NCI-H226 (cell line): ENCODE results near the gene ERFE.
A peak's percentile ranks its signal among the peaks of the same experiment; 100 is the strongest.

Source experiments
- DNase-seq: peaks from one replicate; pipeline ENCODE4 v3.0.0-alpha.2; 2015

The ERFE gene

DNA sequence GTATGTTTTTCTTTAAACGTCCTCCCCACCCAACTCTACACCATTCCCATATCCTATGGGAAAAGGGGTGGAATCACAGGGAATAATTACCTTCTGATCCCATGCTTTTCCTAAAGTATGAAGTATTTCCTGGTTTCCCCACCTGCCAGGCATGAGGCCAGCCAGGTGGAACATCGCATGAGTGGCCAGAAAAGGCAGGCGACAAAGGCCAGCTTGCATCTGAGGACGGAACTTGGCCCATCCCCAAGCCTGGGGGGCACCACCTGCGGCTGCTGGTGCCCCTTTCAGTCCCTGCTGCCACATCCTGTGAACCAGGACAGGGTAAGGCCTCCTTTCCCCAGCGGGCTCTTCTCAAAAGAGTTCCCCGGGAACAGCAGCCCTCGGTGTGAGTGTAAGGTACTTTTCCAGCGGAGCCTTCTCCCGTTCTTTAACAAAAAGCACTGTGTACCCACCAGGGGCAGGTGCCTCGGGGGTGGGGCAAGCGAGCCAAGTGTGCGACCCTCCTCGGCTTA, 1.2 kb upstream of the ERFE start:
- no peak for DNase-seq

DNA sequence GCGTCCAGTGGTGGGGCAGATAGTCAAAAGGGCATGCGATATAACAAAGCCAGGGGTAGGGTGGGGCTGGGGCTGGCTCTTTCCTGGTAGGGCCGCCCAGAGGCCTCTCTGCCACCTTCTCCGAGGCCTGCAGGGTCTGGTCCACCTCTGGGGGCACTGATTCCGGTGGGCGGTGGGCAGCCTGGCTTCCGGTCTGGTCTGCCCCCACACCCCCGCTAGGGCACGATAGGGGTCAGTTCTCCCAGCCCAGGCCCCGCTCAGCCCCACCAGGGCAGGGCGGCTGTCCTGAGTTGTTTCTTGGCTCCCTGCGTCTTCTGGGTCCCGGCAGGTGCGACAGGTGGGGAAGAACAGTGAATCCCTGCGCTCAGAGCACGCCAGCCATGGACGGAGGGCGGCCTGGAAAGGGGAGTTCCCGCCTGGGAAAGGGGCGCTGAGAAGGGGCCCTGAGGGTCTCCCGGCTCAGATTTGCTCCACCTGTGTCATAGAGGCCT, 707 bp upstream of the ERFE start:
- no peak for DNase-seq

DNA sequence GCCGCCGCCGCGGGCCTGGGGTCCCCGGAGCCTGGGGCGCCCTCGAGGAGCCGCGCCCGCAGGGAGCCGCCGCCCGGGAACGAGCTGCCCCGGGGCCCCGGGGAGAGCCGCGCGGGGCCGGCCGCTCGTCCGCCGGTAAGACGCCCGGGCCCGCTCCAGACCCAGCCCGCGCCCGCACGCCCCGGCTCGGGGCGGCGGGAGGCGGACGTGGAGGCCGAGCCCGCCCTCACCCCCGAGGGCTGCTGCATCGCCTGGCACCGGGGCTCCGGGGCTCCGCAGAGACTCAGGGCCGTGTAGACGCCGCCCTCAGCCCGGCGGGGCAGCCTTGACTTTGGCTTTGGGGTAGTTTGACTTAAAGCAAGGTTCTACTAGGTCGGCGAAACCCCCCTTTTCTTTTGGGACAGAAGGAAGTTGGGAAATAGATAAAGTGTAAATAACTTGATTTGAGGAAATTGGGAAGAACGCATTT, 335 bp downstream of the ERFE start:
- no peak for DNase-seq

DNA sequence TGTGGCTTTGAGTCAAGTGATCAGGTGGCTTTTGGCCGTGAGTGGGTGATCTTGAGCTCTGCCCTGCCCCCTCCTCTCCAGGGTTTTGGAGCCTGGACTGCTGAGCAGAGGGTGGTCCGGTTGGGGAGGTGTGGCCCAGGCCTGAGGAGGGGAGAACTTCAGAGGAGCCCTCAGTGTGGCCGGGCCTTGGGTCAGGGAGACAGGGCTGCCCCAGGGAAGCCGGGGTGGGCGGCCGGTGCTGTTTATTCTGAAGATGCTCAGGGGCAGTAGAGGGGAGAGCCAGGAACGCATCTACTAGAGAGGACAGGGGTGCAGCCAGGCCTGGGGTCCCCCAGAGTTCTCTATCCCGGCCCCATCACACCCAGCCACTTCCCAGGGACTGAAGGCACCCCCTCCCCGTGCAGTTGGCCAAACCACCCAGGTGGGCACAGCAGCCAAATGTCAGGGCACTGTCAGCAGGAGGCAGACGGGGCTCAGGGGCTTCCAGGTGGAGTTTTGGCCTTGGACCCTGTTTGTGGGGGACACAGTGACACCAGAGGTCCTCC, 963 bp downstream of the ERFE start:
- DNase-seq = no peak

DNA sequence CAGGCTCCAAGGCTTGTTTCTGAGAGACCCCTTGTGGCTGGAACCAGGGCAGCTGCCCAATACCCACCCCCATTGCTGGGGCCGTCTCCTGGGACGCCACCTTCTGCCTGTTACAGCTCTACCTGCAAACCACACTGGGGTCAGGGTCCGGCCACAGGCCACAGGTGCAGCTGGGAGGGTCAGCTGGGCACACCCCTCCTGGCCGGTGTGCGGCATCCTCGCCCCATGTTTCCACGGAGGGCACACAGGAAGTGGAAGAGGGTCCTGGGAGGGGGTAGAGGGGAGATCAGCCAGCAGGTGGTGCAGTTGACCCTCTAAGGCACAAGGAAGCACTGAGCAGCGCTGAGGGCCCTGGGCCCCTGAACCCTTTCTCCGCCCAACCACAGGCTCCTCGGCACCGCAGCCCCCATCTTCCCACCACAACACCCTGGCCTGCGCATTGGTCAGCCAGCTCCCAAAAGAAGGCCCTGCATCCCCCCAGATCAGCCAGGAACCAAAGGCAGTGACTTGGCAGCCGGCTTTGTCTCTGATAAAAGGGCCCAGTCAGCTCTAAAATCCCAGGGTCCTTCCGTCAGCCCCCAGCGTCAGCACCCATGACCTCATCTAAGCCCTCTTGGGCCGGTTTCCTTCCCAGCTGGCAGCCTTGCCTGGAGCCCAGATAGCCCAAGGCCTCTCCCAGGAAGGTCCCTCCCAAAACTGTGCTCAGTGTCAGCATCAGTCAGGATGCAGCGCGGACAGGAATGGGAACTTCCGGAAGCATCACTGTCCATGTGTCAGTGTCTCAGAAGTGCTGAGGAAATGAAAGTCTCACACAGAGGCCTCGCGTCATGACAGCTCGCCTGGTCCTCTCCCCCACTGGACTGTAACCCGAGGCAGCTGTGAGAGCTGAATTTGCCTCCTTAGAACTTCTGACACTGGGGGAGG, 1.7 kb downstream of the ERFE start:
- DNase-seq = no peak

DNA sequence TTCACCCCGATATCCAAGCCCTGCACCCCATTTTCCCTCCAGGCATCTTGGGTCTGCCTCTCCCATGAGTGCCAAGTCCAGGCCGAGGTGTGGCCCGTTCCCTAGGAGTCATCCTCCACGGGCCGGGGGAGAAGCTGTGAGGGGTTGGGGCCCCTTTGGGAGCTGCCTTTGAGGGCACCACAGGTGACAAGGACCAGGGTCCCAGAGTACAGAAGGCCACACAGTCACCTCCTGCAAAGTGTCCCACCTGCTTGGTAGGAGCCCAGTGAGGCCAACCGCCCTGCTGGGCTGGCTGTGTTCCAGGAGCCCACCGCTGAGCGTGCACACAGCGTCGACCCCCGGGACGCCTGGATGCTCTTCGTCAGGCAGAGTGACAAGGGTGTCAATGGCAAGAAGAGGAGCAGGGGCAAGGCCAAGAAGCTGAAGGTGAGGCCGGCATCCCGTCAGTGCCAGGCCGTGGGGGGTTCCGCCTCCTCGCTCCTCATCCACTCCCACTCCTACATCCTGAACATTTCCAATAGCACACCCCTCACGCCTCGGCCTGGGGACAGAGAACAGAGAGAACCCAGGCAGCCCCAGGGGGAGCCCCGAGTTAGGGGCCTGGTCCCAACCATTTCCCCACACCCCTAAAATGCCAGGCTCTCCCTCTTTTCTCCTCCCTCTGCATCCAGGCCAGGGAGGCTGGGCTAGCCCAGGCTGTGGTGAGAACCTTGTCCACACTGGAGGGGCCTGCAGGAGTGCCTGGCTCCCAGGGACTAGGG, 2.7 kb downstream of the ERFE start:
- DNase-seq = no peak

DNA sequence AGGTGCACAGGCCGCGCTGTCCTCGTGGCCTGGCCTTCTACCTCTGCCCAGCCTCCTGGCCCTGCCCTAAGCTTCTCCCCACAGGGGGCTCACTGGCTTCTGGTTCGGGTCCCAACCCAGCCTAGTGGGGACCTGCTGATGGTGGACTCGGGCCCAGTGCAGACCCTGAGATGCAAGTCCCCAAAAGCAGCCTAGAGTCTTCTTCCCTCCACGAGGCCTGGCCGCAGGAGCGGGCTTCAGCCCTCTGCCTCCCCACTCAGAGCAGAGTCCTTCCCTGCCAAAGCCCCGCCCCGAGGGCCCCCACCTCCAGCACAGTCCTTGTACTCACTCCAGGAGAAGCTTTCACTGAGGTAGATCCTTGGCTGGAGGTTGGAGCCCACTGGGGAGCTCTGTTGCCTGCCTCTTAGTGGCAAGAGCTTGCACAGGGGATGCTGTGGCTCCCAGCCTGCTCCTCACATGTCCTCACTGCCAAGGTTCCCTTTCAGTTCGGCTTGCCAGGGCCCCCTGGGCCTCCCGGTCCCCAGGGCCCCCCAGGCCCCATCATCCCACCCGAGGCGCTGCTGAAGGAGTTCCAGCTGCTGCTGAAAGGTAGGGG, 3.6 kb downstream of the ERFE start:
- no peak for DNase-seq

DNA sequence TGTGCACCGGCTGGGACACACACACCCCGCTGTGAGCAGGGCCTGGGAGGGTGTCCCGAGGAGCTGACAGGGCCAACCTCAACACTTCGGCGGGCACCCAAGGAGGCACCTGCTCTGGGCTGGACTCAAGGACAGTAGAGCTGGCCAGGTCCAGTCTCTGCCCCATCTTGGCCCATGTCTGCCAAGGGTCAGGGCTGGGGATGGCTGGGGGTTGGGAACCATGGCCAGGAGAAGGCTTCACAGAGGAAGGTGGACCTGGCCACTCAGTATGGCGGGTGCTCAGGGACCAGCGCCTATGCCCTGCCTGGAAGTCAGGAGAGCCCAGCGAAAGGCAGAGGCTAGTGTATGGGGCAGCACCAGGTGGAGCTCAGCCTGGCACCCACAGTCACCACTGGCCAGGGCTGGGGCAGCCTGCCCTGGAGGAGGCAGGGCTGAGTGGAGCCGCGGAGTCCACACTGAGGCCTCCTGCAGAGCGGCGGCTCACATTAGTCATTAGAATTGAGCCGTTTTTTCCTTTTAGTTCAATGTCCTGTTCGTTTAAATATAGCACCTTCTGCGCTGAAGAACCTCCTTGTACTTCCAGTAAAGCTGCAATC, 4.2 kb downstream of the ERFE start:
- DNase-seq = no peak

DNA sequence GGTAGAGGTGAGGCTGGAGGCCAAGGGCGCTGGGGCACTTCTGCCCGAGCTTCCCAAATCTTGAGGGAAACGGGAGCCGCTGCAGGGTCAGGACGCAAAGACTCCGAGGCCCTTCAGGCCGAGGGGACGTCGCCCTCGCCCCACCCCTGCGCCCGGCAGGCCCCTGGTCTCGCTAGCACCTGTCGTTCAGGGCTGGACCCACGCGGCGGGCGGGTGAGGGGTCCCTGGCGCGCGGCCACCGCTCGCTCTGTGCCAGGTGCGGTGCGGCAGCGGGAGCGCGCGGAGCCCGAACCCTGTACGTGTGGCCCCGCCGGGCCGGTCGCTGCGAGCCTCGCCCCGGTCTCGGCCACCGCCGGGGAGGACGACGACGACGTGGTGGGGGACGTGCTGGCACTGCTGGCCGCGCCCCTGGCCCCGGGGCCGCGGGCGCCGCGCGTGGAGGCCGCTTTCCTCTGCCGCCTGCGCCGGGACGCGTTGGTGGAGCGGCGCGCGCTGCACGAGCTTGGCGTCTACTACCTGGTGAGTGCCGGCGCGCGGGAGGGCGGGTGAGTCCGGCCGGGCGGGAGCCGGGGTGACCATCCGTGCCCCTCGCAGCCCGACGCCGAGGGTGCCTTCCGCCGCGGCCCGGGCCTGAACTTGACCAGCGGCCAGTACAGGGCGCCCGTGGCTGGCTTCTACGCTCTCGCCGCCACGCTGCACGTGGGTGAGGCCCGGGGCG, 4.9 kb downstream of the ERFE start:
- no peak for DNase-seq

DNA sequence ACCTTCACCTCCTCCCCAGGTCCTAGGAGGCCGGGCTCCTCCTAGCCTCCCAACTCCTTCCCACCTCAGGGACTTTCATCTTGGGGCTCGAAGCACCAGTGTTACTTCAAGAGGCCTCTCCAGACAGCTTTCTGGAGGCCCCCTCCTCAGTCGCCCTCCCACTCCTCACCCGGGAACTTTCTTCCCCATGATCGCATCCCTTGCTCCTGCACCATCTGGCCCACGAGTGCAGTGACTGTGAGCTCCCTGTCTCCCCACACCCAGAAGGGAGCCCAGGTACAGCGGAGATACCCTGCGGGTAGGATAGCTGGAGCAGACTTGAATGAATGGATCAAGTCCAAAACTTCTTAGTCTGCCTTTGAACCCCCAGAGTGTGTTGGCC, 6.1 kb downstream of the ERFE start:
- DNase-seq = no peak

DNA sequence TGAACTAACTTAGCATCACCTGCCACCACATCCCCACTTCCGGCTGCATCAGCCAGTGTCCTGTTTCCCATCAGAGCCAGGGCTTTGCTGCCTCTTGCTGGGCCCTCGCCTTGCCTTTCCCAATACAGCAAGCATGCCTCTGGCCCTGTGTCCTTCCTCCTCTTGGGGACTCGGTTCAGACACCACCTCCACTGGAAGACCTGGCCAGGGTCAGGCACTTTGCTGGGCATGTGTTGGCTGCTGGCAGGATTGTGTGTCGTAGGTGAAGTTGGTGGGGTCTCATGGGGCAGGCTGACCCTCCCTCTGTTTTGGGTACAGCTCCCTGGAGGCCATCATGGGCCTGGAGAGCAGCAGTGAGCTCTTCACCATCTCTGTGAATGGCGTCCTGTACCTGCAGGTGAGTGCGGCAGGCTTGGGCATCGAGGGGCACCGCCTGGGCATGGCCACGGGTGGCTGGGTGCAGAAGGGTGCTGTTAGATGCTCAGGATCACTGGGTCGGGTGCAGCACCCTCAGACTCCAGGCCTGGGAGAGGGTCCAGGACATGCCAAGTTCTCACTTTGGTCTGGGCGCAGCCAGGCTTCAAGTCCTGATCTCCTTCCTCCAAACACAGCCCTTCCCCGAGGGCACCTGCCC, 6.6 kb downstream of the ERFE start:
- no peak for DNase-seq

DNA sequence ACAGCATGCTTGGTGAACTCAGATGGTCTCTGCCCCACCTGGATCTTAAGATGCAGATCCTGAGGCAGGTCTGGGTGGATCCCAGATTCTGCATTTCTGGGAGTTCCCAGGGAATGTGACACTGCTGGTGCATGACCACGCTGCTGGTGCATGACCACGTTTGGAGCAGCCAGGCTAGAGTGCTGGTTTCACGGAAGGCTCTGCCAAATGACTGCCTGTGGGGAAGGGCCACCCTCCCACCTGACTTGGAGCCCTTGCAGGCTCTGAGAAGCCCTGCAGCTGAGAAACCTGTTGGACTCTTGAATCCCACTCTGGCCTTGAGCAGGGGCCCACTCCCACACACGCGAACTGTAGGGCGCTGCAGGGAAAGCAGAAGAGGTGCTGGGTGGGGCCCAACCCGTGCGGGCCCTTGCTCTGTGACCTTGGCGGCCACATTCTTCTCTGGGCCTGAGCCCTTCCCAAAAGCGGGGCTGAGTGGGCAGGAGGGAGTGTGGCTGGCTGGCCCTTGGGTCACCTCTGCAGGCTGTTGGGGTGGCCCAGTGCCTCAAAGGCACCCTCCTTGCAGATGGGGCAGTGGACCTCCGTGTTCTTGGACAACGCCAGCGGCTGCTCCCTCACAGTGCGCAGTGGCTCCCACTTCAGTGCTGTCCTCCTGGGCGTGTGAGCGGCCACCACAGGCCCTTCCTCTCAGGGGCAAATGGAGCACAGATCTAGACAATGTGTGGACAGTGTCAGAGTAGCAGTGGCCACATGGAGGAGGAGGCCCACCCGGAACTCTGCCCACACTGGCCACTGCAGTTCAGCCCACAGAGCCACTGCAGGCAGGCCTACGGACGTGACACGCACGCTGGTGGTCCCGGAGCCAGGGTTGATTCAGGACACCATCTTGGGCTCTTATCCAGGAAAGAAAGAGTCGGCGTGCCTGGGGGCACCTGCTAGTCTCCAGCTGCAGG, 7.9 kb downstream of the ERFE start:
- no peak for DNase-seq

DNA sequence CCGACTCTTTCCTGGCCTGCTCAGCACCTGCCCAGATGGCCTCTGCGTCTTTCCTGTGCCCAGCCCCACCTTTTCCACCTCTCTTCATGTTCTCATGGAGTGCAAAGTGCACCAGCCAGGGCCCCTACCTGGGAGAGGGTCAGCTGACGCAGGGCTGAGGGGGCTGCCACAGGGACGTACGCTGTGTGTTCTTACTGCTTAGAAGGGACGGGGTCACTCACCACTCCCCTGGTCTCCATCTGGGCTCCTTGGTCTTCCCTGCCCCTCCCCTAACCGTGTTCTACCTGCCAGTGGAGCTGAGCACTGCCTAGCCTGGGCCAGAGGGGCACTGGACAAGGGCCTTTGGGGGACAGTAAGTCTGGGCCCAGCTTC, 8.6 kb downstream of the ERFE start:
- DNase-seq = no peak

DNA sequence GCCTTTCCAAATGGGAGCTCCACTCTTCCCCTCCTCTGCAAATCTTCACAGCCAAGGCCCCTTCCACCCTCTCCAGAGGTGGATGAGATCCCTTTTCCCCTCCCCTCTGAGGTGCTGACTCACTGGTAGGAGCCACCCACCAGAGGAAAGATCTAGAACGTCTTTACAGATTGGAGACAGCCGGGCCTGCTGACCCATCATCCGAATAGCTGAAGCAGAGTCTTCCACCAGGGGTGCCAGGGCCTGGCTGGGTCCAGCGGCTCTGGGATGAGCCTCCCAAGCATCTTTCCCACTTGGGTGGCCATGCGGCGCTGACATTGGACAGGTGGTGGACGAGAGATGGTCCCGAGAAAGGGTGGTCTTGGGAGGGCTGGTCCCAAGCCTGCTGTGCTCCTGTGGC, 9.0 kb downstream of the ERFE start:
- no peak for DNase-seq

DNA sequence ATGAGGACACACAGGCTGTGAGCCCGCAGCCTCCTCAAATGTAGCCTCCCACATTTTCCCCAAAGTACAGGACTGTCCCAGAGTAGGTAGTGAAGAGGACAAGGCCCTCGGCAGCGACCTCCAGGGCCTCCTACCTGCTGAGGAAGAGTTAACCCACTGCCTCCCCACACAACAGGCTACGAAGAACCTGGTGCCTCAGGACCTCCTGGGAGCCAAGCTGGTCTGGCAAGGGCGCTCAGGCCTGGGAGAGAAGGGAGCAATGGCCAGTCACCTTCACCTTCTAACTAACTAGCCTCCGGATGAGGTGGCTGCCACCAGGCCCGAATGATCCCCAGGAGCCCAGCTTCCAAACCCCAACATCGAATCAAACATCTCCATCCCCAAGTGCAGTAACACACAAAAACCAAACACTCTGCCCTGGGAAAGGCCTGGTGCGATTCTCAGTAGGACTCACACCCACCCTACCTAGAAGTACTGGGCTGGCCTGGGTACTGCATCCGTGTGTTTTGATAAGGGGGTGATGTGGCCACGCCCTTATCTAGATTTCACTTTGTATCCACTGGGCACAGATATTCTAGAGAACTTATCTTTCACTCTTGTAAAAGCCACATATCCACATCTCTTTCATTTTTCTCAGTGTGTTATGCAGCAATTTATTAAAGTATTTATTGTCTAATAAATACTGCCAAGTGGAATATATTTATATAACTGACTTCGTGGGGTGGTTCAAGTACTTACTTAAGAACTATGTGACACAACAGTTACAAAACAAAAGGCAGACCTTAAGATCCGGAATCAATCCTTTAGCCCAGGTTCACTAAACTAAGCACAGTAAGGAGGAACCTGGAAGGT, 9.7 kb downstream of the ERFE start:
- no peak for DNase-seq

DNA sequence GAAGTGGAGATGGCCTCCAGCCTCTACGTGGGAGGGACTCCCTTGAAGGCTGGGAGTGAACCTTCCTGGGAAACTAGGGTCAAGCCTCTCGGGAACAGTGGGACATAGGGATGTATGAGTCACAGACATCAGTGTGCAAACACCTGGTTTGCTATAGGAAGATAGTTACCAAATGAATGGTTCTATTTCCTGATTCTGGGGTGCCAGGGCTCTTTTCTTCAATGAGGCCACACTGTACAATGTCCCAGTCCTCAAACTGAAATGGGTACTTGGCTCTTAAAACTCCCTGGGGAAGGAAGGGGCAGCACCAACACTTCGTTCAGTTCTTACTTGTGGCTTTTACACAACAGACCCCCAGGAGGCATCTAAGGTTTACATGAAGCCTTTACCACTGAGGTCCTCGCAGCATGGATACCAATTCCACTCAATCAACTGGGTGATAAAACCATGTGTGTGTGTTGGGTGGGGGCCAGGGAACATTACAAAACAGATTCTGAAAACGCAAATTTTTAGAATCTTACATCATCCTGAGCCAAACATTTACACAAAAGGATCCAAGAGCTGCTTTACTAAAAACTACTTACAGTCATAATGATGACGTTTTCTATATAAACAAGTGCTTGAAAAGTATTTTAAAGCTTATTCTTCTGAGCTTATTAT, 10.4 kb downstream of the ERFE start:
- DNase-seq = peak; percentile 79

DNA sequence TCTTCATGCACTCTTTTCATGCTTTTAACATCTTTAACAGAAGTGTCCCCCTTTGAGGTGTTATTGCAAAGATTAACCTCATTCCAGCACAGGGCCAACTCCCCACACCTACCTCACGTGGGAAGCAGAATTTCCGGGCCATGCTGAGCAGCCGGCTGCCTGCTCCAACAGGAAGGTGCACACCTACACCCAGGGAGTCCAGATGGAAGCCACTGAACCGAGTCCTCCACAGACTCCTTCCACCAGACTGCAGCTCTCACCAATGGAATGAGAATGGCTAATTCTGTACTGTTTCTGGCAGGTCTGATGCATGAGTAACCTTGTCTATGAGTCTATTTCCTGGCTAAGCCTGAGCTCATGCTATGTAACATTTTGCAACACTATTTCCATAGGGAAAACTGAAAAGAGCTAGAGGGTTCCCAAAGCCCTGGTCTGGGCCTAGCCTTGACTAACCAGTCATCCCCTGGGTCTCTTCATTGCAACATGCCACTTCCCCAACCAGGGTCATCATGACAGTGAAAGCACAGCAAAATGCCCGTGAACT, 11.0 kb downstream of the ERFE start:
- DNase-seq = peak; percentile 94

DNA sequence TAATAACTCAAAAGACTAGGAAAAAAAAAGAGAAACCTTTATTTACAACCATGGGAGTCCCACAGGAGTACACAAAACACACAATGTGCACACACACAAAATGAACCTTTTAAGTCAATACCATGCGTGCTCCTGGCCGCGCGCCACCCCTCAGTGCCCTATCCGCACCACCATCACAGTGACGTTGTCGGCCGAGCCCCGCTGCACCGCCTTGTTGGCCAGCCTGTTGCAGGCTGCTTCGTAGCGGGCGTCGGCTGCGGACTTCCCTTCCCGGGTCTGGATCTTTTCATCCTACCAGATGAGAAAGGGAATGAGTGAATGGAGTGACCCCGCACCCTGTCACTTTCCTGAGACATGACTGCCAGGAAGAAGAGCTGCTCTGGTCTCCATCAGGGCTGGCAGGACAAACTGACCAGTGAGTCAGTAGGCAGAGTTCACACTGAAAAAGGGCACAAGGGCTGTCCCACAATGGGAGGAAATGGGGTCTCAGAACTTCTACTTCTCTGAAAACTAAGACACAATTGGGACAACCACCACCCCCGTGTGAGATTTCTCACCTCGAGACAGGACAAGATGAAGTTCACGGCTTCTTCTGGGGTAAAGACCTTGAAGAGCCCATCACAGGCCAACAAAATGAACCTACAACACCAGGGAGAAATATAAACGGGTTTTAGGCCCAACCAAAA, 11.8 kb downstream of the ERFE start:
- DNase-seq = no peak
